Measurements from ENCODE around the gene RTN4RL2. TPM values are rescaled to one million over a fixed set of nuclear protein-coding genes. Genes with fewer than 3 reads are reported as not detected.

The RTN4RL2 gene
- total and polyA plus RNA-seq, 9 of the 15 experiments (the other 6 are each of a cell fraction or from before 2014, with no cell fraction given): 0.06 to 1.9 (median 0.34) TPM; not detected in 4

DNA sequence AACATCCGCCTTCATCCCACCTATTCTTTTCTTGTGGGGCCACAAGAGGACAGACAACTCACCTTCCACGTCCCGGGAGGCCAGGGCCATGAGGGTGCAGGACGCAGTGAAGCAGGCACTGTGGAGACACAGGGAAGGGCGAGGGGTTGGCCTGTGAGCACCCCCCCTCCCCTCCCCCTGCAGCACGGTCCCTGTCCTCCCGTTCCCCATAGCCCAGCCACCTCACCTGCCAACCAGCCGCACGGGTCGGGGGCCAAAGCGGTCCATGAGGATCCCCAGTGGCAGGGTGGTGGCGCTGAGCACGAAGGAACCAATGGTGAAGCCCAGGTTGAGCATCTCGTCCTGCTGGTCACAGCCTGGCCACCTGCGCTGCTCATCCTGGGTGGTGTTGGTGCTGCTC, 40.6 kb downstream of the RTN4RL2 start:
- H4K20me1 ChIP-seq (replicated peaks; ENCODE audit: control insufficient read depth, insufficient read depth, low read length): peaks cover 24% of the 10 kb centered on the region
- H3K4me1 ChIP-seq (replicated peaks in 1 of 2; ENCODE audit: control insufficient read depth in 2 of 2, insufficient read depth in 2 of 2, low read length in 2 of 2): peaks cover 16 to 26% of the 10 kb centered on the region in 2 experiments
- no peak for ATAC-seq
- ChIA-PET CTCF (ENCODE audit: low intra/inter-chr PET ratio) (no interaction called here), POLR2A (interaction anchor here (0.7 to 4.5 kb wide), 2 partner anchors 10 to 15 kb away, joined by 3 to 25 read pairs; partner anchors contain the start of gene SLC43A1)
- H3K4me2 ChIP-seq (ENCODE audit: insufficient read depth, low read length): no peak overlapping the region
- DNase-seq (ENCODE audit: extremely low read depth in 1 of 4, low spot score in 3 of 4): no peak
- in situ Hi-C loops (cut with MboI): no loop called here
- intact Hi-C loops (cut with micrococcal nuclease): no loop called here
- H3K79me2 ChIP-seq (ENCODE audit: control insufficient read depth, insufficient read depth, low read length): peaks cover 8% of the 10 kb centered on the region; the same call in 1 of the 3 replicates
- TF ChIP-seq KDM4B (IDR thresholded peaks at IDR 0.05; ENCODE audit: borderline replicate concordance in 2 of 2, low read depth in 1 of 2) (no peak), RBFOX2 (IDR thresholded peaks at IDR 0.05; ENCODE audit: low read depth, low read length) (peak; percentile 36; the same call in 1 of the 2 replicates), POLR2G (IDR thresholded peaks at IDR 0.05; ENCODE audit: low read depth, low read length) (0 out of 2 replicates have a peak, but pooled peaks have one; percentile 37), ETV5 (CRISPR knock-in tag; IDR thresholded peaks at IDR 0.05; ENCODE audit: low read depth) (no peak), DNMT1 (IDR thresholded peaks at IDR 0.05) (no peak), LEF1 (IDR thresholded peaks at IDR 0.05) (no peak), PCBP2 (IDR thresholded peaks at IDR 0.05; ENCODE audit: low read depth, low read length, poor library complexity, severe bottlenecking) (no peak), ZFP36 (IDR thresholded peaks at IDR 0.05; ENCODE audit: low read depth, low read length, partially characterized antibody) (no peak), DIDO1 (tag; IDR thresholded peaks at IDR 0.05; ENCODE audit: low read depth) (no peak), ZKSCAN8 (CRISPR knock-in tag; IDR thresholded peaks at IDR 0.05) (no peak), SLC30A9 (CRISPR knock-in tag; IDR thresholded peaks at IDR 0.05) (no peak)
- TF ChIP-seq, protein P1, sequence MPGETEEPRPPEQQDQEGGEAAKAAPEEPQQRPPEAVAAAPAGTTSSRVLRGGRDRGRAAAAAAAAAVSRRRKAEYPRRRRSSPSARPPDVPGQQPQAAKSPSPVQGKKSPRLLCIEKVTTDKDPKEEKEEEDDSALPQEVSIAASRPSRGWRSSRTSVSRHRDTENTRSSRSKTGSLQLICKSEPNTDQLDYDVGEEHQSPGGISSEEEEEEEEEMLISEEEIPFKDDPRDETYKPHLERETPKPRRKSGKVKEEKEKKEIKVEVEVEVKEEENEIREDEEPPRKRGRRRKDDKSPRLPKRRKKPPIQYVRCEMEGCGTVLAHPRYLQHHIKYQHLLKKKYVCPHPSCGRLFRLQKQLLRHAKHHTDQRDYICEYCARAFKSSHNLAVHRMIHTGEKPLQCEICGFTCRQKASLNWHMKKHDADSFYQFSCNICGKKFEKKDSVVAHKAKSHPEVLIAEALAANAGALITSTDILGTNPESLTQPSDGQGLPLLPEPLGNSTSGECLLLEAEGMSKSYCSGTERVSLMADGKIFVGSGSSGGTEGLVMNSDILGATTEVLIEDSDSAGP (CRISPR knock-in tag; IDR thresholded peaks at IDR 0.05): no peak
- TF ChIP-seq, protein P2, sequence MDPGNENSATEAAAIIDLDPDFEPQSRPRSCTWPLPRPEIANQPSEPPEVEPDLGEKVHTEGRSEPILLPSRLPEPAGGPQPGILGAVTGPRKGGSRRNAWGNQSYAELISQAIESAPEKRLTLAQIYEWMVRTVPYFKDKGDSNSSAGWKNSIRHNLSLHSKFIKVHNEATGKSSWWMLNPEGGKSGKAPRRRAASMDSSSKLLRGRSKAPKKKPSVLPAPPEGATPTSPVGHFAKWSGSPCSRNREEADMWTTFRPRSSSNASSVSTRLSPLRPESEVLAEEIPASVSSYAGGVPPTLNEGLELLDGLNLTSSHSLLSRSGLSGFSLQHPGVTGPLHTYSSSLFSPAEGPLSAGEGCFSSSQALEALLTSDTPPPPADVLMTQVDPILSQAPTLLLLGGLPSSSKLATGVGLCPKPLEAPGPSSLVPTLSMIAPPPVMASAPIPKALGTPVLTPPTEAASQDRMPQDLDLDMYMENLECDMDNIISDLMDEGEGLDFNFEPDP (CRISPR knock-in tag; IDR thresholded peaks at IDR 0.05): no peak
- 86% methylated on average over 11 of the region's 15 CpGs for WGBS (ENCODE audit: insufficient coverage, low coverage, missing lambda C conversion rate)
- H3K27ac ChIP-seq (ENCODE audit: extremely low read depth, low read depth, low read length): no peak overlapping the region
- H3K9me3 ChIP-seq (replicated peaks; ENCODE audit: control insufficient read depth, insufficient read depth, low read depth, low read length): no peaks in the 10 kb centered on the region
- peak overlapping the region in 1 of 2 experiments; percentile 11; a peak in 2 of 4 replicates for H3K9ac ChIP-seq (ENCODE audit: insufficient read depth in 1 of 2, low read depth in 2 of 2, low read length in 2 of 2)
- H3K36me3 ChIP-seq (ENCODE audit: control insufficient read depth, insufficient read depth, low read length): peaks cover 77% of the 10 kb centered on the region
- H2AFZ ChIP-seq (ENCODE audit: low read depth, low read length): no peak overlapping the region
- no peaks in the 10 kb centered on the region for H3K9me1 ChIP-seq (ENCODE audit: control insufficient read depth, insufficient read depth, low read length)
- no peak for FAIRE-seq
- no peak overlapping the region for H3K4me3 ChIP-seq
- H3K27me3 ChIP-seq (ENCODE audit: control insufficient read depth in 2 of 2, insufficient read depth in 2 of 2, low read length in 2 of 2): no peaks in the 10 kb centered on the region
- no TSS peak for BruUV-seq (replicated peaks)
